Cardiac muscle cell (in vitro differentiated cells and primary cell): ENCODE measurements around the gene GABRG3. TPM values are rescaled to one million over a fixed set of nuclear protein-coding genes. Genes with fewer than 3 reads are reported as not detected.

Experiments used
- DNase-seq, 2 donors: peaks; one replicate each; pipeline versions ENCODE4 v3.0.0 to v3.0.0-alpha.2; 2010 to 2017; ENCODE audit warnings: low read depth in 1 of 2, low spot score in 1 of 2
- H3K27ac ChIP-seq: fragments of 200-600 bp; sonication (generic); 2 replicates; pipeline ENCODE4 v1.5.1; 2016
- H3K27me3 ChIP-seq: fragments of 200-600 bp; sonication (generic); 2 replicates; pipeline ENCODE4 v1.6.0; 2016; ENCODE audit warnings: control low read depth
- H3K36me3 ChIP-seq: fragments of 200-600 bp; sonication (generic); 2 replicates; pipeline ENCODE4 v1.5.1; 2016; ENCODE audit warnings: control low read depth
- H3K4me1 ChIP-seq: fragments of 200-600 bp; sonication (generic); 2 replicates; pipeline ENCODE4 v1.8.1; 2017; ENCODE audit warnings: low read depth, mild to moderate bottlenecking, mixed run types
- H3K4me3 ChIP-seq: fragments of 200-600 bp; sonication (generic); 2 replicates; pipeline ENCODE4 v1.5.1; 2016; ENCODE audit warnings: mild to moderate bottlenecking
- H3K9me3 ChIP-seq: fragments of 200-600 bp; sonication (generic); 2 replicates; pipeline ENCODE4 v1.5.1; 2017; ENCODE audit warnings: low read depth, mild to moderate bottlenecking, control low read depth
- polyA plus RNA-seq: library from polyadenylated mRNA; unstranded; fragments of >200 nt; fragmentation: Nextera tagmentation; extraction: Ambion mirVana; gene quantifications from 2 replicates; pipeline ENCODE4 v1.2.1, GENCODE V29; 2016
- total RNA-seq: library from RNA; depleted of rRNA; stranded (reverse); fragments of >200 nt; gene quantifications from 2 replicates; pipeline ENCODE4 v1.2.3, GENCODE V29; 2016
- TF ChIP-seq, protein P1 (sequence below): IDR thresholded peaks from 2 replicates; pipeline ENCODE4 v1.5.1; 2012; ENCODE audit warnings: low read depth, mild to moderate bottlenecking, low read length

GABRG3 gene
- total and polyA plus RNA-seq, 2 experiments from 2014 or later: not detected

GRCh38 chr15:27454281-27455075 lies 483.5 kb downstream of the GABRG3 start:
- Histone ChIP-seq H3K9me3 (no peaks in the 10 kb centered on the region), H3K27ac (no peak overlapping the region), H3K4me1 (no peaks in the 10 kb centered on the region), H3K27me3 (no peaks in the 10 kb centered on the region), H3K4me3 (no peak overlapping the region), H3K36me3 (no peaks in the 10 kb centered on the region)
- TF ChIP-seq, protein P1, sequence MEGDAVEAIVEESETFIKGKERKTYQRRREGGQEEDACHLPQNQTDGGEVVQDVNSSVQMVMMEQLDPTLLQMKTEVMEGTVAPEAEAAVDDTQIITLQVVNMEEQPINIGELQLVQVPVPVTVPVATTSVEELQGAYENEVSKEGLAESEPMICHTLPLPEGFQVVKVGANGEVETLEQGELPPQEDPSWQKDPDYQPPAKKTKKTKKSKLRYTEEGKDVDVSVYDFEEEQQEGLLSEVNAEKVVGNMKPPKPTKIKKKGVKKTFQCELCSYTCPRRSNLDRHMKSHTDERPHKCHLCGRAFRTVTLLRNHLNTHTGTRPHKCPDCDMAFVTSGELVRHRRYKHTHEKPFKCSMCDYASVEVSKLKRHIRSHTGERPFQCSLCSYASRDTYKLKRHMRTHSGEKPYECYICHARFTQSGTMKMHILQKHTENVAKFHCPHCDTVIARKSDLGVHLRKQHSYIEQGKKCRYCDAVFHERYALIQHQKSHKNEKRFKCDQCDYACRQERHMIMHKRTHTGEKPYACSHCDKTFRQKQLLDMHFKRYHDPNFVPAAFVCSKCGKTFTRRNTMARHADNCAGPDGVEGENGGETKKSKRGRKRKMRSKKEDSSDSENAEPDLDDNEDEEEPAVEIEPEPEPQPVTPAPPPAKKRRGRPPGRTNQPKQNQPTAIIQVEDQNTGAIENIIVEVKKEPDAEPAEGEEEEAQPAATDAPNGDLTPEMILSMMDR: no peak
- peak in 1 of 2 donors; percentile 32 for DNase-seq

DNA sequence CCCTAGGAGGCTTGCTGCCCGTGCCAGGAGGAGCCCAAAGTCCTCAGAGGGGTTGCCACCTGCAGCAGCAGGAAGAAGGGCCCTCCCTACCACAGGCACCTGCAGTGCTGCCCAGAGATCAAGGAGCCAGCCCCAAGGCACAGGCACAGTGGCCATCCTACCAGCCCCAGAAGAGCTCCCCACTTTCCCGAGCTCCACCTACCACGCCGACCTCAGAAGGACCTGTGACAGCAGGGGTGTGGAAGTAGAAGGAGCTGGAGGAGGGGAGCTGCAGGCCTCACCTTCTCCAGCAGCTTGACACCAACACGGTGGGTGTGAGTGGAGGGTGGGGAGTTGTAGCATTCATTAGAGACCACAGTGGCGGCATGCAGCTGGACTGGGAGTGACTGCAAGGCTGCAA lies 485.8 kb downstream of the GABRG3 start:
- Histone ChIP-seq H3K9me3 (no peaks in the 10 kb centered on the region), H3K27me3 (no peaks in the 10 kb centered on the region), H3K36me3 (no peaks in the 10 kb centered on the region), H3K4me1 (no peaks in the 10 kb centered on the region), H3K27ac (no peak overlapping the region), H3K4me3 (no peak overlapping the region)
- TF ChIP-seq, protein P1: no peak
- no peak for DNase-seq

GRCh38 chr15:27457766-27458165 lies 486.8 kb downstream of the GABRG3 start:
- no peaks in the 10 kb centered on the region for H3K36me3 ChIP-seq
- no peak for DNase-seq
- no peaks in the 10 kb centered on the region for H3K4me1 ChIP-seq
- H3K27me3 ChIP-seq: no peaks in the 10 kb centered on the region
- no peaks in the 10 kb centered on the region for H3K9me3 ChIP-seq
- TF ChIP-seq, protein P1: no peak
- no peak overlapping the region for H3K27ac ChIP-seq
- H3K4me3 ChIP-seq: no peak overlapping the region

DNA sequence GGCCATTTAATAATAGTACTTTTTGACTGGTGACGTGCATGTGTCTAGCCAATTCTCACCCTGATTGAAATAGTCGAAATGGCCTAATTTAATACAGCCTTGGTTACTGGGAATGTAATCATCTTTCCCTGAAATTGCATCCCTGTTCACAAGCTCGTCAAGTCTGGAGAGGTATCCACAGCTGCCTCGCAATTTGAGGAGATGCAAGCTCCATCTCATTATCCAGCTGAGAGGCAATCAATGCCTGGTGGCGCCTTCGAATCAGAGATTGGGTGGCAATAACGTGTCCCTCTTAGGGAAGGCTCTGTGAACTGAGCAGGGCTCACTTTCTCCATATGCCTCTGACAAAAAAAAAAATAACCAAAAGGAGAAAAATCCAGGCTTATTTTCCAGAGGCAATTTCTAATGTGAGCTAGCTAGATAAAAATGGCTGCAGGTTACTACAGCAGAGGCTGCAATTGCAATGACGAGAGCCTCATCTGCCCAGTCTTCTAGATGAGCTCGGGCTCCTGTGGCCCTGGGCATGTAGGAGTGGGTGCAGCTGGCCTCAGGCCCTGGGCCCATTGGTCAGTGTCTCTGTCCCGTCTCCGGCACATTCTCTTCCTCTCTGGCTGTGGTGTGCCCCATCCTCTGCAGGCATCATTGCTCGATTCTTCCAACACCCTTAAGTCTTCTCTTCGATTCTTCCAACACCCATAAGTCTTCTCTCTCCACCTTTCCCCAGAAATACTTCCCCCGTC lies 487.5 kb downstream of the GABRG3 start:
- Histone ChIP-seq H3K9me3 (no peaks in the 10 kb centered on the region), H3K27ac (no peak overlapping the region), H3K36me3 (no peaks in the 10 kb centered on the region), H3K27me3 (no peaks in the 10 kb centered on the region), H3K4me1 (no peaks in the 10 kb centered on the region), H3K4me3 (no peak overlapping the region)
- TF ChIP-seq, protein P1: no peak
- no peak for DNase-seq

DNA sequence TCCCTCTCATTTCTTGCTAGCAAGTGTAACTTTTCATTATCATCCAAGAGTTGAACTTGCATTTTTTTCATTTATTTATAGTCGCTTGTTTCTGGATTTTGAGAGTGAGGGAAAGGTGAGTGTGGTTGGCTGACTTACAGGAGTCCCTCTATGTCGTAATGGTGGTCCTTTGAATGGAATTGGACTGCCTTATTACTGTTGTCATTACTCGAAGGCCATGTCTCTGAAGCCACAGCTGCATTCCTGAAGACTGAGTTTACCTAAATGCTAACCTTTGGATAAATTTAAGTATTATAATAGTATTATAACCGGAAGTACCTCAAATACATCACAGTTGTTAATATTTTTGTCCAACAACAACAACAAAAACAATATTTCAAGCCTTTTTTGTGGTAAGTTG lies 488.9 kb downstream of the GABRG3 start:
- Histone ChIP-seq H3K27me3 (no peaks in the 10 kb centered on the region), H3K4me3 (no peak overlapping the region), H3K4me1 (no peaks in the 10 kb centered on the region), H3K36me3 (no peaks in the 10 kb centered on the region), H3K9me3 (no peaks in the 10 kb centered on the region), H3K27ac (no peak overlapping the region)
- TF ChIP-seq, protein P1: no peak
- no peak for DNase-seq
